ENCODE data around the gene PRKN. TPM values are rescaled to one million over a fixed set of nuclear protein-coding genes. Genes with fewer than 3 reads are reported as not detected.

Gene PRKN
- total RNA-seq, 1 experiment from 2014 or later, result 0.95 TPM

- no peak for DNase-seq (ENCODE audit: low read depth, low spot score)
- in situ Hi-C loops (cut with HindIII; ENCODE audit: low pct_unique_long_range_greater_than_20kb, low sequenced_read_pairs), result no loop called here
These were observed 1349.5 kb downstream of the PRKN start for GRCh38 chr6:161378115-161378514.

DNA sequence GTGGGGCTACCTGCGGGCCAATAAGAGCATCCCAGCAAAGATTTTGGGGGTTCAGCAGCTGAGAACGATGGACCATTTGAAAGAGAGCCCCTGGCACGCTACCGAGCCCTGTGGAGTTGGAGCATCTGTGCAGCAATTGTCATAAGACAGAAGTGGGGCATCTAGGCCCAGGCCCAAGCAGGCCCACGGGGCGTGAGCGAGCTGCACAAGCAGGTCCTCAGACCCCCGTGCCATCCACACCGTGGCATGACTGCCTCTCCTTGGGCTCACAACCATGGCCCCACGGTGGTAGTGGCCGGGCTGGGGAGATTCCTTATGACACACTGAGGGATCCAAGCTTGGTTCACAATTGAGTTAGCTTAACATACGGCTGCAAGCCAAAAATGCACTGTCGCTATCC, 1350.5 kb downstream of the PRKN start:
- in situ Hi-C loops (cut with HindIII; ENCODE audit: low pct_unique_long_range_greater_than_20kb, low sequenced_read_pairs), result no loop called here
- DNase-seq (ENCODE audit: low read depth, low spot score), result no peak

- in situ Hi-C loops (cut with HindIII; ENCODE audit: low pct_unique_long_range_greater_than_20kb, low sequenced_read_pairs), result no loop called here
- no peak for DNase-seq (ENCODE audit: low read depth, low spot score)
These were observed 1351.2 kb downstream of the PRKN start for GRCh38 chr6:161376367-161376766.

DNA sequence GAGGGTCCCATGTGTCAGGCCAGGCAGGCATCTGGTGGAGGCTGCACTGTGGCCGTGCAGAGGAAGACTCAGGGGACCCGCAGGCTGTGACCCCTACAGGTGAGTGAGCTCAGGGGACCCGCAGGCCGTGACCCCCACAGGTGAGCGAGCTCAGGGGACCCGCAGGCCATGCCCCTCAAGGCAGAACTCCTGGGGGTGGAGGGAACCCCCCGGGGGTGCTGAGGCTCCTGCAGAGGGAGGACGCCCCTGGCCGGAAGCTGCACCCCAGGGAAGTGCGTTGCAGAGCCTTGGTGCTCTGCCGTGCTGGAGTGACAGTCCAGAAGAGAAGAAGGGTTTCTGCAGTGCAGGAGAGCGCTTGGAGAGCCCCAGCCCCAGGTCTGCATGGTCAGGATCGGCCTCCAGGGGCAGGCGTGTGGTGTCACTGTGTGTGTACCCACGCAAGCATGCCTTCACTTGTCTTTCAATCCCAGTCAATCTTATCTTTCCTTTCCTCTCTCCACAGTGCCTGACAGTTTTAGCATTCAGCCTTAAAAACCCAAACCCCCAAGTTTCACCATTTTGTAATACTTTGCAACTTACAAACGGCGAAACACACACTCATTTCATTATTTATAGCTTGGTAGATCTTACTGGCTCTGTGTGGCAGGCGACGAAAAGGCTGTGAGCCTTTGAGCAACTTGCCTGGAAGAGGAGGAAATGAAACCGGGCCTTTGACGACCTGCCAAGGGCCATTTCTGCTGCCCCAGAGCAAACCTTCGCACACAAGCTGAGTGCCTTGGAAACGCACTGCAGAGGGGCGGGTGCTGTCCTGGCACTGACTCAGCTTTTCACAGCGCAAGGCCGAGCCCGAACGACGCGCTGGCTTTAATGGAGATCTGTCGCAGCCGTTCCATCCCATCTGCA, 1352.3 kb downstream of the PRKN start:
- in situ Hi-C loops (cut with HindIII; ENCODE audit: low pct_unique_long_range_greater_than_20kb, low sequenced_read_pairs), result no loop called here
- DNase-seq (ENCODE audit: low read depth, low spot score), result peak; percentile 29

GRCh38 chr6:161373905-161374451, 1353.6 kb downstream of the PRKN start:
- peak; percentile 70 for DNase-seq (ENCODE audit: low read depth, low spot score)
- in situ Hi-C loops (cut with HindIII; ENCODE audit: low pct_unique_long_range_greater_than_20kb, low sequenced_read_pairs), result no loop called here

- in situ Hi-C loops (cut with HindIII; ENCODE audit: low pct_unique_long_range_greater_than_20kb, low sequenced_read_pairs), result no loop called here
- DNase-seq (ENCODE audit: low read depth, low spot score), result no peak
These were observed 1355.2 kb downstream of the PRKN start for GRCh38 chr6:161372422-161372793.

GRCh38 chr6:161370880-161371279, 1356.7 kb downstream of the PRKN start:
- DNase-seq (ENCODE audit: low read depth, low spot score), result peak; percentile 74
- in situ Hi-C loops (cut with HindIII; ENCODE audit: low pct_unique_long_range_greater_than_20kb, low sequenced_read_pairs), result no loop called here

DNA sequence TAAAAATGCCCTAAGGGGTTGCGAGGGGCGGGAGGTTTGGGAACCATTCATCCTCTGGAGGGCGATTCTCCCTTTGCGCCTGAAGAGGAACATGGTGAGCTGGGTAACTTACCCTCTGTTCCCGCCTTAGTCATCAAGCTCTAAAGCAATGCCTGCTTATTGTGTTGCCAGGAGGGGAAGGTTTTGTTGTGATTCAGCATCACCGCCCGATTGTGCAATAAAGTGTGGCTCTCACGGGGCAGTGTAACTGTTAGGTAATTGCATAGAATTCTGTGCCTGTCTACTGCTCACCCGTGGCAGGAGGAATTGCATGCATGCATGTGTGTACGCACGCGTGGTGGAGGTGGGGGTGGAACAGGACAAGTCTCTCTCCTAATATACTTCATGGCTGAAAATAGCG, 1358.2 kb downstream of the PRKN start:
- in situ Hi-C loops (cut with HindIII; ENCODE audit: low pct_unique_long_range_greater_than_20kb, low sequenced_read_pairs), result no loop called here
- DNase-seq (ENCODE audit: low read depth, low spot score), result no peak

DNA sequence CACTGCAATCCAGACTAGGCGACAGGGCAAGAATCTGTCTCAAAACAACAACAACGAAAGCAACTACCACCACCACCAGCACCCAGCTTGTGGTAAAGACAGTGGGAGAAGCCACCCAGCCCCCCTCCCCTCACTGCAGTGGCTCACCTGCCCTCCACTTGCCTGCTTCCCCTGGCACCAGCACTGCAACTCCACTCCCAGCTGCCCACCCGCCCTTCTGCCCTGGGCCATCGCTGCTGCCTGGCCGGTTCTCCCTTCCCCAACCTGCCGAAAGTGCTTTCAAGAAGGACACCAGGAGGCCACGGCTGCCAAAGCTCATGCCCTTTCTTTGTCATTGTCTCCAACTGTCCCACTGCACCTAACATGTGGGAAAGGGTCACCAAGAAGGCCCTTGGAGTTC, 1359.1 kb downstream of the PRKN start:
- in situ Hi-C loops (cut with HindIII; ENCODE audit: low pct_unique_long_range_greater_than_20kb, low sequenced_read_pairs), result no loop called here
- DNase-seq (ENCODE audit: low read depth, low spot score), result no peak

- DNase-seq (ENCODE audit: low read depth, low spot score), result no peak
- in situ Hi-C loops (cut with HindIII; ENCODE audit: low pct_unique_long_range_greater_than_20kb, low sequenced_read_pairs), result no loop called here
These were observed 1360.1 kb downstream of the PRKN start for GRCh38 chr6:161367472-161367871.

DNA sequence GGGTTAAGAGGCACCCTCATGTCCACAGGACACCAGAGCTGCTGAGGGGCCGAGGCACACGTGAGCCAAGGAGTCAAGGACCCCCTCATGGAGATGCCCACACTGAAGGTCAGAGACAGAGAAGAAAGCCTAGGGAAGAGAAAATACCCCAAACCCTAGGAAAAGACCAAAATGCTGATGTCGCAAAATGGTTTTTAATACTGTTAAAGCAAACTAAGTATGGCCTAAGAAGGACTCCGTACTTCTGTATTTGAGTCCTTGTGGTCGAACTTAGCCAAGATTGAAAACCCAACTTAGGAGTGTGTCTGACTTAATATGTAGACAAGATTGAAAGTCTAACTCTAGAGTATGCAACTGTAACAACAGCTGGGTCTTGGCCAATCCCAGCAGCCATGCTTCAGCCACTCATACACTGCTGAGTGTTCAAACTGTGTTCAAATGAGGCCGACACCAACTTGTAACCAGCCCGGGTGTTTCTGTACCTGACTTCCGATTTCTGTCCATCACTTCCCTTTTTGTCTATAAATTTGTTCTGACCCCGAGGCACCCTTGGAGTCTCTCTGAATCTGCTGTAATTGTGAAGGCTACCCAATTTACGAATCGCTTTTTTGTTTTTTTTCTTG, 1361.2 kb downstream of the PRKN start:
- in situ Hi-C loops (cut with HindIII; ENCODE audit: low pct_unique_long_range_greater_than_20kb, low sequenced_read_pairs), result no loop called here
- no peak for DNase-seq (ENCODE audit: low read depth, low spot score)

DNA sequence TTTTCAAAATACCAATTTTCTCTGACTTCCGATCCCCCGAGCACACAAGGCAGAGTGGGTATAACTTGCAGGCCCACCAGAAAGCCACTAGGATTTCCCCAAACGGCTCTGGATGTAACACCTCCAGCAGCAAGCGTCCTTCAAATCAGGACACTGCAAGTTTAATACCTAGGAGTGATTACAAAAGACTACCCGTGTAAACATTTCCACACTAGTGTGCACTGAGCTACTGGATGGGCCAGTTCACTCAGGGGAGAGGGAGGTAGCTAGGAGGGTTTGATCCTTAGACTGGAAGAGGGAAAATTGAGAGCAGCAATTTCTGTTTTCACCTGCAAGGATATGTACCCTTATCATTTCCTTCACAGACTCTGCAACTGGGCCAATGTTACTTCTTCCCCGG, 1361.9 kb downstream of the PRKN start:
- DNase-seq (ENCODE audit: low read depth, low spot score), result no peak
- in situ Hi-C loops (cut with HindIII; ENCODE audit: low pct_unique_long_range_greater_than_20kb, low sequenced_read_pairs), result no loop called here

DNA sequence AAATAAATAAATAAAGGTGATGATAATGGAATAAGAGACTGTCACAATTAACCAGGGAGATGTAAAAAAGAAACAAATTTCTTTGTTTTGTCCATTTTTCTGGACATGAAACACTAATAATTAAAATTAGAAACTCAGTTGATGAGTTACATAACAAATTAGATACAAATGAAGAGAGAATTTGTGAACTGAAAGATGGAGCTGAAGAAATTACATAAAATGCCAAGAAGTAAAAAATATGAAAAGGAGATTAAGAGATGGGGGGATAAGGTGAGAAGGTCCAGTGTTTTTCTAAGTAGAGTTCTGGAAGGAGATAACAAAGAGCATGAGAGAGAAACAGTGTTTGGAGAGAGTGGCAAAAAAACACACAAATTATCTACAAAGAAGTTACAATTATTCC, 1364.3 kb downstream of the PRKN start:
- no peak for DNase-seq (ENCODE audit: low read depth, low spot score)
- in situ Hi-C loops (cut with HindIII; ENCODE audit: low pct_unique_long_range_greater_than_20kb, low sequenced_read_pairs), result no loop called here

GRCh38 chr6:161362266-161362665, 1365.3 kb downstream of the PRKN start:
- in situ Hi-C loops (cut with HindIII; ENCODE audit: low pct_unique_long_range_greater_than_20kb, low sequenced_read_pairs), result no loop called here
- DNase-seq (ENCODE audit: low read depth, low spot score), result no peak

DNA sequence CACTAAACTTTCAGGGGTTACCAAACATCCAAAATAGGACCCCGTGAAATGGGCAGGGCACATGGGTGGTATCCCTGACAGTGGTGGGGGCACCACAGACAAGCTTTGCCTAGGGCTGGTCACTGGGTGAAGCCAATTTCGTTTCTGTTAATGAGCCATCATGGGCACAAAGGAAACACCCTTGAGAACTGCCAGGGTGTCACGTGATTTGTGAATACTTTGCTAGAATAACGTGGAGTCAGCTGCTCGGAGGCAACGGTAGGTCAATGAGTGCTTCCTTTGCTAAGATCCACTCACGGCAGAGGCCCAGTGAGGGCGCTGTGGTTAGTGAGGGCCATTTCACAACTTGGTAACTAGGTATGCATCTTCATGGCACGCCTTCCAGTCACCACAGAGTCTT, 1366.0 kb downstream of the PRKN start:
- DNase-seq (ENCODE audit: low read depth, low spot score), result no peak
- in situ Hi-C loops (cut with HindIII; ENCODE audit: low pct_unique_long_range_greater_than_20kb, low sequenced_read_pairs), result no loop called here

DNA sequence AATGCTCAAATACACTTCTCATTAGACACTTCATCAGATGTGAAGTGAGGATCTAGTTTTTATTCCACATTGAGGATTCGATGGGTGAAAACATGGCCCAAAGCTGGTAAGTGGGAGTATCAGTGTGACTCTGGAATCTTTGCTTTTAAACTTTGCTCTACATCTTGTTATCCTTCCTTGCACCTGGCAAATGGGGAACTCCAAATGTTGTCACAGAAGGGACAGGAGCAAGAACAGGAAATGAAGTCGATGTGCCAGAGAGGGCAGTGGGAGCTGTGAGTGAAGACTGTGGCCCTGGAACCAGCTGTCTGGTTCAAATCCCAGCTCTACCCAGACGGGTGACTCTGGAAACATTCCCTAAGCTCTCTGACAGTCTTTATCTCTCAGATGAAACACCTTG, 1367.0 kb downstream of the PRKN start:
- in situ Hi-C loops (cut with HindIII; ENCODE audit: low pct_unique_long_range_greater_than_20kb, low sequenced_read_pairs), result no loop called here
- no peak for DNase-seq (ENCODE audit: low read depth, low spot score)

DNA sequence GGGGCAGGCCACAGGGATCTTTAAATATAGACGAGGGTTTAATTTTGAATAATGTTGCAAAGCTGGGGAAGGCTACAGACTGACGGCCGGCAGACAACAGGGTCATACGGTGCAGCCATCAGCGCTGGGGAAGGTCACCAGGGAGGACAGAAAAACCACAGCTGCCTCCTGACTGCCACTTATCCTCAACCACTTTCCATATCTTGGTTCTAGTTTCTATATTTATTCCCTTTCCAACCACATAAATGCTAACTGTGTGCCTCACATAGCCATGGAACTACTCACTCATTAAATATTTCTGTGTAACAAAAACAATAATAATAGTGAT, 1368.0 kb downstream of the PRKN start:
- in situ Hi-C loops (cut with HindIII; ENCODE audit: low pct_unique_long_range_greater_than_20kb, low sequenced_read_pairs), result no loop called here
- DNase-seq (ENCODE audit: low read depth, low spot score), result no peak

GRCh38 chr6:161356167-161356854, 1371.3 kb downstream of the PRKN start:
- DNase-seq (ENCODE audit: low read depth, low spot score), result no peak
- in situ Hi-C loops (cut with HindIII; ENCODE audit: low pct_unique_long_range_greater_than_20kb, low sequenced_read_pairs), result no loop called here
